Measurements from ENCODE around the gene GKN1. TPM values are rescaled to one million over a fixed set of nuclear protein-coding genes. Genes with fewer than 3 reads are reported as not detected.
"Not testable (repeated sequence)": the region's sequence is repeated elsewhere in the genome, so short reads cannot be mapped to it uniquely, and the experiment has no call there.

GKN1 gene
- total RNA-seq, 4 donors from 2014 or later = 0.62 to 4.7 TPM; not detected in 2

GRCh38 chr2:68946117-68946516 is 28.3 kb upstream of the GKN1 start:
- H3K27me3 ChIP-seq = no peaks in the 10 kb centered on the region
- 65 to 76% methylated on average over 3 of the region's 3 CpGs for WGBS, 2 donors (ENCODE audit: low coverage in 1 of 2)
- no peaks in the 10 kb centered on the region for H3K36me3 ChIP-seq
- peaks cover 0 to 9% (median 0%) of the 10 kb centered on the region in 3 donors for H3K4me1 ChIP-seq
- no peak for TF ChIP-seq POLR2A (IDR thresholded peaks at IDR 0.05)
- TF ChIP-seq POLR2AphosphoS5 (IDR thresholded peaks at IDR 0.05) = no peak
- no peak for TF ChIP-seq EP300 (IDR thresholded peaks at IDR 0.05)
- no peak for TF ChIP-seq CTCF (IDR thresholded peaks at IDR 0.05)
- no peaks in the 10 kb centered on the region for H3K9me3 ChIP-seq
- no peak overlapping the region for H3K4me3 ChIP-seq
- ATAC-seq = no peak
- H3K27ac ChIP-seq = no peak overlapping the region

GRCh38 chr2:68948710-68949109 is 25.7 kb upstream of the GKN1 start:
- Histone ChIP-seq H3K9me3 (no peaks in the 10 kb centered on the region), H3K4me3 (no peak overlapping the region), H3K27ac (no peak overlapping the region), H3K4me1 (peaks cover 0 to 3% (median 0%) of the 10 kb centered on the region in 3 donors), H3K27me3 (no peaks in the 10 kb centered on the region), H3K36me3 (no peaks in the 10 kb centered on the region)
- ATAC-seq = no peak
- WGBS, 2 donors (ENCODE audit: low coverage in 1 of 2) = 50 to 60% methylated on average over 1 of the region's 1 CpG
- no peak for TF ChIP-seq CTCF (IDR thresholded peaks at IDR 0.05)
- no peak for TF ChIP-seq POLR2AphosphoS5 (IDR thresholded peaks at IDR 0.05)
- no peak for TF ChIP-seq EP300 (IDR thresholded peaks at IDR 0.05)
- TF ChIP-seq POLR2A (IDR thresholded peaks at IDR 0.05) = no peak

- Histone ChIP-seq H3K4me3 (no peak overlapping the region), H3K36me3 (no peaks in the 10 kb centered on the region), H3K27ac (no peak overlapping the region), H3K27me3 (no peaks in the 10 kb centered on the region), H3K4me1 (no peaks in the 10 kb centered on the region), H3K9me3 (no peaks in the 10 kb centered on the region)
- no peak for TF ChIP-seq EP300 (IDR thresholded peaks at IDR 0.05)
- no peak for TF ChIP-seq POLR2AphosphoS5 (IDR thresholded peaks at IDR 0.05)
- TF ChIP-seq CTCF (IDR thresholded peaks at IDR 0.05) = no peak
- no peak for TF ChIP-seq POLR2A (IDR thresholded peaks at IDR 0.05)
- ATAC-seq = no peak
- WGBS, 2 donors (ENCODE audit: low coverage in 1 of 2) = 59 to 84% methylated on average over 4 of the region's 4 CpGs
These were observed 22.5 kb upstream of the GKN1 start for GRCh38 chr2:68951899-68952298.

- no peak within 1 kb of the TSS for H3K4me3 ChIP-seq
- H3K9me3 ChIP-seq = no peaks in the 10 kb centered on the region
- no peaks in the 10 kb centered on the region for H3K4me1 ChIP-seq
- 67 to 92% methylated on average over 3 to 4 of the region's 4 CpGs for WGBS, 2 donors (ENCODE audit: low coverage in 1 of 2)
- H3K27ac ChIP-seq = no peak within 1 kb of the TSS
- no peaks in the 10 kb centered on the region for H3K36me3 ChIP-seq
- H3K27me3 ChIP-seq = no peaks in the 10 kb centered on the region
- TF ChIP-seq EP300 (IDR thresholded peaks at IDR 0.05) = no peak
- no peak for TF ChIP-seq POLR2A (IDR thresholded peaks at IDR 0.05)
- TF ChIP-seq CTCF (IDR thresholded peaks at IDR 0.05) = no peak
- TF ChIP-seq POLR2AphosphoS5 (IDR thresholded peaks at IDR 0.05) = no peak
- no peak for ATAC-seq
These were observed 21.4 kb upstream of the GKN1 start, which contains the start of gene GKN2 for GRCh38 chr2:68952887-68953521. TSS of gene GKN2 (minus strand) at chr2:68952893. CDS start at chr2:68952861, 32 bp downstream.

- not testable (repeated sequence) for H3K9me3 ChIP-seq, H3K4me3 ChIP-seq, H3K36me3 ChIP-seq, H3K27me3 ChIP-seq, H3K4me1 ChIP-seq, H3K27ac ChIP-seq, ATAC-seq
- WGBS, 2 donors (ENCODE audit: low coverage in 1 of 2) = 91 to 100% methylated on average over 1 to 5 of the region's 5 CpGs
These were observed 19.0 kb upstream of the GKN1 start for GRCh38 chr2:68955432-68955831.

Data from gastroesophageal sphincter (tissue), 4 donors.